HepG2 (cell line): Measurements from ENCODE around the gene KLHL28. TPM values are rescaled to one million over a fixed set of nuclear protein-coding genes. Genes with fewer than 3 reads are reported as not detected.
A peak's percentile ranks its signal among the peaks of the same experiment; 100 is the strongest.

Experiments
- DNMT3B ChIP-seq: conservative IDR thresholded peaks from 2 replicates; pipeline ENCODE4 v1.6.1; 2016; ENCODE audit warnings: missing biosample characterization, control low read depth
- GTF3A ChIP-seq: sonication (generic); formaldehyde crosslinking; conservative IDR thresholded peaks from 2 replicates; pipeline ENCODE4 v1.4.0; 2020; ENCODE audit warnings: mild to moderate bottlenecking, missing genetic modification reagents
- JARID2 ChIP-seq: sonication (generic); formaldehyde crosslinking; IDR thresholded peaks from 2 replicates; pipeline ENCODE4 v1.8.1; 2023; ENCODE audit warnings: missing genetic modification reagents, inconsistent platforms; ENCODE audit not compliant: insufficient replicate concordance
- KDM6A ChIP-seq: IDR thresholded peaks from 2 replicates; pipeline ENCODE4 v1.6.1; 2016; ENCODE audit warnings: low read depth
- TBX3 ChIP-seq: fragments of 450-650 bp; IDR thresholded peaks from 2 replicates; pipeline ENCODE4 v1.6.1; 2017; ENCODE audit warnings: antibody characterized with exemption, mild to moderate bottlenecking, inconsistent platforms, borderline replicate concordance
- THAP11 ChIP-seq: IDR thresholded peaks from 2 replicates; pipeline ENCODE4 v1.6.1; 2016; ENCODE audit warnings: missing biosample characterization, missing genetic modification reagents
- ZNF121 ChIP-seq: sonication (generic); formaldehyde crosslinking; IDR thresholded peaks from 2 replicates; pipeline ENCODE4 v1.5.0; 2020; ENCODE audit warnings: mild to moderate bottlenecking, missing genetic modification reagents
- ZNF180 ChIP-seq: sonication (generic); formaldehyde crosslinking; IDR thresholded peaks from 2 replicates; pipeline ENCODE4 v1.4.0; 2020; ENCODE audit warnings: low read depth, missing genetic modification reagents, borderline replicate concordance
- ZNF256 ChIP-seq: sonication (generic); formaldehyde crosslinking; conservative IDR thresholded peaks from 2 replicates; pipeline ENCODE4 v1.4.0; 2020; ENCODE audit warnings: missing genetic modification reagents
- ZNF501 ChIP-seq: sonication (generic); formaldehyde crosslinking; IDR thresholded peaks from 2 replicates; pipeline ENCODE4 v1.5.1; 2020; ENCODE audit warnings: mild to moderate bottlenecking, moderate library complexity, missing genetic modification reagents
- ZSCAN12 ChIP-seq: sonication (generic); formaldehyde crosslinking; IDR thresholded peaks from 2 replicates; pipeline ENCODE4 v1.9.0; 2021; ENCODE audit warnings: mild to moderate bottlenecking, missing genetic modification reagents
- polyA plus RNA-seq, 8 experiments: library from polyadenylated mRNA; depleted of rRNA in 3 of 8; stranded (reverse) in 7 of 8; unstranded in 1 of 8; fragments of >200 nt; fragmentation: Illumina TruSeq in 4 of 8; extraction: Trizol in 4 of 8; gene quantifications; 2 replicates each; pipeline versions ENCODE4 v1.2.1 to v1.2.3, GENCODE V29; 2011 to 2016; ENCODE audit warnings: low read depth in 4 of 8, missing spikeins in 1 of 8, mixed read lengths in 1 of 8; ENCODE audit not compliant: insufficient read depth in 1 of 8
- total RNA-seq, 5 experiments: library from RNA; depleted of rRNA; stranded (reverse); fragments of >200 nt; fragmentation: Illumina TruSeq; extraction: Trizol; gene quantifications; 2 replicates each; pipeline ENCODE4 v1.2.3, GENCODE V29; 2016; ENCODE audit warnings: low read depth in 1 of 5
- TF ChIP-seq, protein P1 (sequence below): sonication (generic); formaldehyde crosslinking; IDR thresholded peaks from 2 replicates; pipeline ENCODE4 v1.5.1; 2020; ENCODE audit warnings: missing genetic modification reagents, mild to moderate bottlenecking, borderline replicate concordance
- TF ChIP-seq, protein P2 (sequence below): sonication (generic); formaldehyde crosslinking; IDR thresholded peaks from 2 replicates; pipeline ENCODE4 v1.9.0; 2021; ENCODE audit warnings: missing genetic modification reagents, borderline replicate concordance
- TF ChIP-seq, protein P3 (sequence below): IDR thresholded peaks from 2 replicates; pipeline ENCODE4 v1.6.1; 2016
- TF ChIP-seq, protein P4 (sequence below): sonication (generic); formaldehyde crosslinking; IDR thresholded peaks from 2 replicates; pipeline ENCODE4 v1.4.0; 2020; ENCODE audit warnings: missing genetic modification reagents
- TF ChIP-seq, protein P5 (sequence below): sonication (generic); formaldehyde crosslinking; IDR thresholded peaks from 2 replicates; pipeline ENCODE4 v1.8.0; 2022; ENCODE audit warnings: mild to moderate bottlenecking, missing genetic modification reagents
- TF ChIP-seq, protein P6 (sequence below): IDR thresholded peaks from 2 replicates; pipeline ENCODE4 v1.6.1; 2016; ENCODE audit warnings: missing genetic modification reagents, missing compliant biosample characterization

Gene KLHL28
- total and polyA plus RNA-seq, 2 of the 13 experiments (the other 11 are each of a cell fraction or from before 2014, with no cell fraction given), result 3.4 to 6.6 TPM

DNA sequence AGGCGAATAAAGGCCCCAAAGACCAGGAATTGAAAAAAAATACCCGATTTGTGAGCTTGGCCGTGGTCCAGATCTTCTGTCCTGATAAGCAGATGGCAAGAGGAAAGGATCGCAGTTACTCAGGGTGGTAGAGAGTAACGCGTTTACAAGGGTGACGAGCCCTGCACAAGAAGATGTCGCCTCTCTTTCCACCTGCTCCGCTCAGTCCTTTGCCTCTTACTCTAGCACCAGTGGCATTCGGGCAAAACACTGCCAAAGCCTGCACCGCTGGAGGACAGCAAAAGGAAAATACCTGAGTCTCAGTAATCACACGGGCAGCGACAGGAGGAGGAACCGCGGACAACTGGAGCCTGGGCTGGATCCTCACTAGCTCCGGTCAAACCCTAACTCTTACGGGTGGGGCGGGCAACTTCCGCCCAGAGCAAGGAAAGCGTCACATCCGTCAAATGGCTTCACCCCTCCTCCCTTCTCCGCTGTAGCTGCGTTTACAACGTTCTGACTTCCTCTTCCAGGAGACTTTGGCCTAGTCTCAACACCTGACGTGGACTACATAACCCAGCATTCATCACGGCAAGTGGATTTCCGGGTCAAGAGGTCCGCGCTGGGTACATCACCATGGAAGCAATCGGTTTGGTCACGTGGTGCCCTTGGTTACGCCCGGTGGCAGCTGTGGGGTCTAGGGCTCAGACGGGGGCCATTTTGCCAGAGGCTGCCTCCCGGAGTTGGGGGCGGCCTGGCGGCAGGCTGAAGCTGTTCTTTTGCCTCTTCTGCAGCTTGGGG lies at the start of gene KLHL28, which contains the start of gene TOGARAM1 (continued):
- TF ChIP-seq, protein P1, sequence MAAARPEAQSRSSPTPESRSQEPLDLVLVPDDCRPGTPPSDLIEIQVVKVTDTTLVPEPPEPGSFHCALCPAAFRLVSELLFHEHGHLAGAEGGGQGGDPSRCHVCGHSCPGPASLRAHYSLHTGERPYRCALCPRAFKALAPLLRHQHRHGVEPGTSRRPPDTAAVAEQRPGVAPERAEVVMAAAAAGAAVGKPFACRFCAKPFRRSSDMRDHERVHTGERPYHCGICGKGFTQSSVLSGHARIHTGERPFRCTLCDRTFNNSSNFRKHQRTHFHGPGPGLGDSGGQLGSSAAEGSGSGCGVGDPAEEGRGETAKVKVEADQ (CRISPR knock-in tag), result peak; percentile 66; the same call in 1 of the 2 replicates
- TF ChIP-seq ZNF501 (CRISPR knock-in tag) (peak; percentile 73; the same call in 1 of the 2 replicates), ZNF256 (no peak), ZSCAN12 (CRISPR knock-in tag) (no peak), ZNF180 (CRISPR knock-in tag) (no peak; the same call in 1 of the 2 replicates), THAP11 (peak; percentile 99), DNMT3B (CRISPR knock-in tag) (0 out of 2 replicates have a peak, but pooled peaks have one; percentile 69), GTF3A (no peak), ZNF121 (CRISPR knock-in tag) (0 out of 2 replicates have a peak, but pooled peaks have one; percentile 14), KDM6A (CRISPR knock-in tag) (no peak; the same call in 1 of the 2 replicates), TBX3 (peak; percentile 79; the same call in 1 of the 2 replicates), JARID2 (no peak)
- TF ChIP-seq, protein P2, sequence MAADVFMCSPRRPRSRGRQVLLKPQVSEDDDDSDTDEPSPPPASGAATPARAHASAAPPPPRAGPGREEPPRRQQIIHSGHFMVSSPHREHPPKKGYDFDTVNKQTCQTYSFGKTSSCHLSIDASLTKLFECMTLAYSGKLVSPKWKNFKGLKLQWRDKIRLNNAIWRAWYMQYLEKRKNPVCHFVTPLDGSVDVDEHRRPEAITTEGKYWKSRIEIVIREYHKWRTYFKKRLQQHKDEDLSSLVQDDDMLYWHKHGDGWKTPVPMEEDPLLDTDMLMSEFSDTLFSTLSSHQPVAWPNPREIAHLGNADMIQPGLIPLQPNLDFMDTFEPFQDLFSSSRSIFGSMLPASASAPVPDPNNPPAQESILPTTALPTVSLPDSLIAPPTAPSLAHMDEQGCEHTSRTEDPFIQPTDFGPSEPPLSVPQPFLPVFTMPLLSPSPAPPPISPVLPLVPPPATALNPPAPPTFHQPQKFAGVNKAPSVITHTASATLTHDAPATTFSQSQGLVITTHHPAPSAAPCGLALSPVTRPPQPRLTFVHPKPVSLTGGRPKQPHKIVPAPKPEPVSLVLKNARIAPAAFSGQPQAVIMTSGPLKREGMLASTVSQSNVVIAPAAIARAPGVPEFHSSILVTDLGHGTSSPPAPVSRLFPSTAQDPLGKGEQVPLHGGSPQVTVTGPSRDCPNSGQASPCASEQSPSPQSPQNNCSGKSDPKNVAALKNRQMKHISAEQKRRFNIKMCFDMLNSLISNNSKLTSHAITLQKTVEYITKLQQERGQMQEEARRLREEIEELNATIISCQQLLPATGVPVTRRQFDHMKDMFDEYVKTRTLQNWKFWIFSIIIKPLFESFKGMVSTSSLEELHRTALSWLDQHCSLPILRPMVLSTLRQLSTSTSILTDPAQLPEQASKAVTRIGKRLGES, result no peak
- TF ChIP-seq, protein P3, sequence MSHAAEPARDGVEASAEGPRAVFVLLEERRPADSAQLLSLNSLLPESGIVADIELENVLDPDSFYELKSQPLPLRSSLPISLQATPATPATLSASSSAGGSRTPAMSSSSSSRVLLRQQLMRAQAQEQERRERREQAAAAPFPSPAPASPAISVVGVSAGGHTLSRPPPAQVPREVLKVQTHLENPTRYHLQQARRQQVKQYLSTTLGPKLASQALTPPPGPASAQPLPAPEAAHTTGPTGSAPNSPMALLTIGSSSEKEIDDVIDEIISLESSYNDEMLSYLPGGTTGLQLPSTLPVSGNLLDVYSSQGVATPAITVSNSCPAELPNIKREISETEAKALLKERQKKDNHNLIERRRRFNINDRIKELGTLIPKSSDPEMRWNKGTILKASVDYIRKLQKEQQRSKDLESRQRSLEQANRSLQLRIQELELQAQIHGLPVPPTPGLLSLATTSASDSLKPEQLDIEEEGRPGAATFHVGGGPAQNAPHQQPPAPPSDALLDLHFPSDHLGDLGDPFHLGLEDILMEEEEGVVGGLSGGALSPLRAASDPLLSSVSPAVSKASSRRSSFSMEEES, result peak; percentile 89
- TF ChIP-seq, protein P4, sequence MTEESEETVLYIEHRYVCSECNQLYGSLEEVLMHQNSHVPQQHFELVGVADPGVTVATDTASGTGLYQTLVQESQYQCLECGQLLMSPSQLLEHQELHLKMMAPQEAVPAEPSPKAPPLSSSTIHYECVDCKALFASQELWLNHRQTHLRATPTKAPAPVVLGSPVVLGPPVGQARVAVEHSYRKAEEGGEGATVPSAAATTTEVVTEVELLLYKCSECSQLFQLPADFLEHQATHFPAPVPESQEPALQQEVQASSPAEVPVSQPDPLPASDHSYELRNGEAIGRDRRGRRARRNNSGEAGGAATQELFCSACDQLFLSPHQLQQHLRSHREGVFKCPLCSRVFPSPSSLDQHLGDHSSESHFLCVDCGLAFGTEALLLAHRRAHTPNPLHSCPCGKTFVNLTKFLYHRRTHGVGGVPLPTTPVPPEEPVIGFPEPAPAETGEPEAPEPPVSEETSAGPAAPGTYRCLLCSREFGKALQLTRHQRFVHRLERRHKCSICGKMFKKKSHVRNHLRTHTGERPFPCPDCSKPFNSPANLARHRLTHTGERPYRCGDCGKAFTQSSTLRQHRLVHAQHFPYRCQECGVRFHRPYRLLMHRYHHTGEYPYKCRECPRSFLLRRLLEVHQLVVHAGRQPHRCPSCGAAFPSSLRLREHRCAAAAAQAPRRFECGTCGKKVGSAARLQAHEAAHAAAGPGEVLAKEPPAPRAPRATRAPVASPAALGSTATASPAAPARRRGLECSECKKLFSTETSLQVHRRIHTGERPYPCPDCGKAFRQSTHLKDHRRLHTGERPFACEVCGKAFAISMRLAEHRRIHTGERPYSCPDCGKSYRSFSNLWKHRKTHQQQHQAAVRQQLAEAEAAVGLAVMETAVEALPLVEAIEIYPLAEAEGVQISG (CRISPR knock-in tag), result peak; percentile 95
- TF ChIP-seq, protein P5, sequence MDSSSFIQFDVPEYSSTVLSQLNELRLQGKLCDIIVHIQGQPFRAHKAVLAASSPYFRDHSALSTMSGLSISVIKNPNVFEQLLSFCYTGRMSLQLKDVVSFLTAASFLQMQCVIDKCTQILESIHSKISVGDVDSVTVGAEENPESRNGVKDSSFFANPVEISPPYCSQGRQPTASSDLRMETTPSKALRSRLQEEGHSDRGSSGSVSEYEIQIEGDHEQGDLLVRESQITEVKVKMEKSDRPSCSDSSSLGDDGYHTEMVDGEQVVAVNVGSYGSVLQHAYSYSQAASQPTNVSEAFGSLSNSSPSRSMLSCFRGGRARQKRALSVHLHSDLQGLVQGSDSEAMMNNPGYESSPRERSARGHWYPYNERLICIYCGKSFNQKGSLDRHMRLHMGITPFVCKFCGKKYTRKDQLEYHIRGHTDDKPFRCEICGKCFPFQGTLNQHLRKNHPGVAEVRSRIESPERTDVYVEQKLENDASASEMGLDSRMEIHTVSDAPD (CRISPR knock-in tag), result 0 out of 2 replicates have a peak, but pooled peaks have one; percentile 35
- TF ChIP-seq, protein P6, sequence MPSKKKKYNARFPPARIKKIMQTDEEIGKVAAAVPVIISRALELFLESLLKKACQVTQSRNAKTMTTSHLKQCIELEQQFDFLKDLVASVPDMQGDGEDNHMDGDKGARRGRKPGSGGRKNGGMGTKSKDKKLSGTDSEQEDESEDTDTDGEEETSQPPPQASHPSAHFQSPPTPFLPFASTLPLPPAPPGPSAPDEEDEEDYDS, result peak; percentile 76
